GM23338 (cell line): ENCODE data around the gene TCF20. TPM values are rescaled to one million over a fixed set of nuclear protein-coding genes. Genes with fewer than 3 reads are reported as not detected.

ENCODE experiments used
- ATAC-seq: fragments of 200-7000 bp; cut with Tn5 transposase; 3 replicates; pipeline ENCODE4 v1.9.1; 2020
- DNase-seq: peaks from one replicate; pipeline ENCODE4 v3.0.0-alpha.2; 2015; ENCODE audit warnings: low spot score
- H2AFZ ChIP-seq: fragments of 200-600 bp; sonication (generic); 2 replicates; pipeline ENCODE4 v1.8.0; 2016; ENCODE audit warnings: antibody characterized with exemption, mild to moderate bottlenecking, moderate library complexity
- H3F3A ChIP-seq: fragments of 200-600 bp; sonication (generic); replicated peaks from 2 replicates; pipeline ENCODE4 v1.8.0; 2017; ENCODE audit warnings: antibody characterized with exemption, mixed run types, low read depth
- H3K27ac ChIP-seq: fragments of 200-600 bp; sonication (generic); 2 replicates; pipeline ENCODE4 v1.6.1; 2016; ENCODE audit warnings: low read depth
- H3K27me3 ChIP-seq: fragments of 200-600 bp; sonication (generic); 2 replicates; pipeline ENCODE4 v1.8.0; 2016; ENCODE audit warnings: mild to moderate bottlenecking, mixed run types, moderate library complexity; ENCODE audit not compliant: insufficient read depth
- H3K36me3 ChIP-seq: fragments of 200-600 bp; sonication (generic); 2 replicates; pipeline ENCODE4 v1.8.0; 2016; ENCODE audit warnings: mild to moderate bottlenecking; ENCODE audit not compliant: insufficient read depth
- H3K4me1 ChIP-seq: fragments of 200-600 bp; sonication (generic); 2 replicates; pipeline ENCODE4 v1.8.0; 2016; ENCODE audit warnings: mild to moderate bottlenecking, moderate library complexity; ENCODE audit not compliant: insufficient read depth
- H3K4me2 ChIP-seq: fragments of 200-600 bp; sonication (generic); 2 replicates; pipeline ENCODE4 v1.7.1; 2017; ENCODE audit warnings: mixed run types
- H3K4me3 ChIP-seq: fragments of 200-600 bp; sonication (generic); 2 replicates; pipeline ENCODE4 v1.6.1; 2016; ENCODE audit warnings: mixed run types
- H3K79me2 ChIP-seq: fragments of 200-600 bp; sonication (generic); replicated peaks from 2 replicates; pipeline ENCODE4 v1.8.0; 2017; ENCODE audit warnings: mild to moderate bottlenecking; ENCODE audit not compliant: insufficient read depth
- H3K9me2 ChIP-seq: fragments of 200-600 bp; sonication (generic); 2 replicates; pipeline ENCODE4 v1.8.0; 2017; ENCODE audit not compliant: insufficient read depth
- H4K20me1 ChIP-seq: fragments of 200-600 bp; sonication (generic); replicated peaks from 2 replicates; pipeline ENCODE4 v1.8.0; 2017; ENCODE audit warnings: mild to moderate bottlenecking; ENCODE audit not compliant: insufficient read depth
- H3K27ac Mint-ChIP-seq: 2 replicates; pipeline ENCODE4 v1.8.0; 2020; ENCODE audit warnings: inconsistent platforms, mild to moderate bottlenecking, moderate library complexity, mixed read lengths
- H3K27me3 Mint-ChIP-seq: 3 replicates; pipeline ENCODE4 v1.8.0; 2022; ENCODE audit warnings: low read depth, mild to moderate bottlenecking, moderate library complexity, mixed read lengths, inconsistent platforms; ENCODE audit not compliant: insufficient read depth, poor library complexity
- H3K36me3 Mint-ChIP-seq: 3 replicates; pipeline ENCODE4 v1.8.0; 2021; ENCODE audit warnings: low read depth, mild to moderate bottlenecking, inconsistent platforms, moderate library complexity, mixed read lengths
- H3K4me1 Mint-ChIP-seq: 3 replicates; pipeline ENCODE4 v1.8.0; 2020; ENCODE audit warnings: mild to moderate bottlenecking, inconsistent platforms, mixed read lengths
- H3K4me3 Mint-ChIP-seq: 3 replicates; pipeline ENCODE4 v1.8.0; 2021; ENCODE audit warnings: moderate library complexity, mild to moderate bottlenecking, inconsistent platforms, mixed read lengths
- H3K9me3 Mint-ChIP-seq: 3 replicates; pipeline ENCODE4 v1.8.0; 2020; ENCODE audit warnings: moderate library complexity, mild to moderate bottlenecking, inconsistent platforms, mixed read lengths
- CREB1 ChIP-seq: fragments of 250-450 bp; sonication (Bioruptor Pico); IDR thresholded peaks from 2 replicates; pipeline ENCODE4 v1.5.0; 2020; ENCODE audit warnings: low read depth, mild to moderate bottlenecking, moderate library complexity
- EZH2phosphoT487 ChIP-seq: fragments of 200-600 bp; sonication (generic); IDR thresholded peaks from one replicate; pipeline ENCODE4 v1.8.1; 2018; ENCODE audit warnings: antibody characterized with exemption; ENCODE audit not compliant: unreplicated experiment
- JUNB ChIP-seq: IDR thresholded peaks from one replicate; pipeline ENCODE4 v1.6.1; 2016; ENCODE audit warnings: antibody characterized with exemption; ENCODE audit not compliant: unreplicated experiment
- NANOG ChIP-seq: IDR thresholded peaks from 2 replicates; pipeline ENCODE4 v1.6.1; 2016; ENCODE audit warnings: antibody characterized with exemption, borderline replicate concordance
- POLR2AphosphoS5 ChIP-seq: IDR thresholded peaks from 2 replicates; pipeline ENCODE4 v1.6.1; 2016; ENCODE audit warnings: antibody characterized with exemption, low read depth
- STAT1 ChIP-seq: IDR thresholded peaks from one replicate; pipeline ENCODE4 v1.6.1; 2016; ENCODE audit warnings: antibody characterized with exemption; ENCODE audit not compliant: unreplicated experiment
- ZNF114 ChIP-seq: fragments of 250-450 bp; sonication (Bioruptor Pico); IDR thresholded peaks from 2 replicates; pipeline ENCODE4 v1.5.0; 2020; ENCODE audit warnings: mild to moderate bottlenecking, moderate library complexity
- polyA plus RNA-seq: library from polyadenylated mRNA; unstranded; fragments of >200 nt; fragmentation: Nextera tagmentation; extraction: Ambion mirVana; gene quantifications from 2 replicates; pipeline ENCODE4 v1.2.1, GENCODE V29; 2016
- total RNA-seq: library from RNA; depleted of rRNA; stranded (reverse); fragments of >200 nt; shearing (Covaris generic); gene quantifications from 2 replicates; pipeline ENCODE4 v1.2.3, GENCODE V29; 2014
- TF ChIP-seq, protein P1 (sequence below): IDR thresholded peaks from 2 replicates; pipeline ENCODE4 v1.6.1; 2016; ENCODE audit warnings: antibody characterized with exemption
- TF ChIP-seq, protein P2 (sequence below): fragments of 250-450 bp; sonication (Bioruptor Pico); IDR thresholded peaks from 2 replicates; pipeline ENCODE4 v1.5.0; 2020; ENCODE audit warnings: mild to moderate bottlenecking, moderate library complexity

TCF20 gene
- total and polyA plus RNA-seq, 2 experiments from 2014 or later = 6.4 to 68.7 TPM

DNA sequence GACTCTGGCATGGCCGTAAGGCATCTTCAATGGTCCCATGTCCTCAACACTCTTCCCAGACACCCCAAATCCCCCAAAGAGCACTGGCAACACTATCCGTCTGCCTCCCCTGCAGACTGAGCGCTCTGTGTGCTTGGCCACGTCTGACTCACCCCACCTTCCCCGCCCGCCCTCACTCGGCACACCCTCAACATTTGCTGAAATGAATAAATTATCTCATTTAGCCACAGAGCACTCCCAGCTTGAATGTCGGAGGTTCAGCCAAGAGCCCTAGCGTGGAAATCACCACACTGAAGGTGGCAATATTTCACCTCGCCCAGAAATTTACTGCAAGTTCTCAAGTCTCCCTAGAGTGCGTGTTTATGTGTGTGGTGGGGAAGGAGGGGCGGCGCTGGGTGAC is 46.6 kb upstream of the TCF20 start:
- no peak overlapping the region for H3K4me3 Mint-ChIP-seq
- TF ChIP-seq JUNB (no peak), NANOG (no peak), POLR2AphosphoS5 (no peak), EZH2phosphoT487 (no peak), CREB1 (no peak), ZNF114 (CRISPR knock-in tag) (no peak), STAT1 (no peak)
- TF ChIP-seq, protein P1, sequence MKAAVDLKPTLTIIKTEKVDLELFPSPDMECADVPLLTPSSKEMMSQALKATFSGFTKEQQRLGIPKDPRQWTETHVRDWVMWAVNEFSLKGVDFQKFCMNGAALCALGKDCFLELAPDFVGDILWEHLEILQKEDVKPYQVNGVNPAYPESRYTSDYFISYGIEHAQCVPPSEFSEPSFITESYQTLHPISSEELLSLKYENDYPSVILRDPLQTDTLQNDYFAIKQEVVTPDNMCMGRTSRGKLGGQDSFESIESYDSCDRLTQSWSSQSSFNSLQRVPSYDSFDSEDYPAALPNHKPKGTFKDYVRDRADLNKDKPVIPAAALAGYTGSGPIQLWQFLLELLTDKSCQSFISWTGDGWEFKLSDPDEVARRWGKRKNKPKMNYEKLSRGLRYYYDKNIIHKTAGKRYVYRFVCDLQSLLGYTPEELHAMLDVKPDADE = no peak
- TF ChIP-seq, protein P2, sequence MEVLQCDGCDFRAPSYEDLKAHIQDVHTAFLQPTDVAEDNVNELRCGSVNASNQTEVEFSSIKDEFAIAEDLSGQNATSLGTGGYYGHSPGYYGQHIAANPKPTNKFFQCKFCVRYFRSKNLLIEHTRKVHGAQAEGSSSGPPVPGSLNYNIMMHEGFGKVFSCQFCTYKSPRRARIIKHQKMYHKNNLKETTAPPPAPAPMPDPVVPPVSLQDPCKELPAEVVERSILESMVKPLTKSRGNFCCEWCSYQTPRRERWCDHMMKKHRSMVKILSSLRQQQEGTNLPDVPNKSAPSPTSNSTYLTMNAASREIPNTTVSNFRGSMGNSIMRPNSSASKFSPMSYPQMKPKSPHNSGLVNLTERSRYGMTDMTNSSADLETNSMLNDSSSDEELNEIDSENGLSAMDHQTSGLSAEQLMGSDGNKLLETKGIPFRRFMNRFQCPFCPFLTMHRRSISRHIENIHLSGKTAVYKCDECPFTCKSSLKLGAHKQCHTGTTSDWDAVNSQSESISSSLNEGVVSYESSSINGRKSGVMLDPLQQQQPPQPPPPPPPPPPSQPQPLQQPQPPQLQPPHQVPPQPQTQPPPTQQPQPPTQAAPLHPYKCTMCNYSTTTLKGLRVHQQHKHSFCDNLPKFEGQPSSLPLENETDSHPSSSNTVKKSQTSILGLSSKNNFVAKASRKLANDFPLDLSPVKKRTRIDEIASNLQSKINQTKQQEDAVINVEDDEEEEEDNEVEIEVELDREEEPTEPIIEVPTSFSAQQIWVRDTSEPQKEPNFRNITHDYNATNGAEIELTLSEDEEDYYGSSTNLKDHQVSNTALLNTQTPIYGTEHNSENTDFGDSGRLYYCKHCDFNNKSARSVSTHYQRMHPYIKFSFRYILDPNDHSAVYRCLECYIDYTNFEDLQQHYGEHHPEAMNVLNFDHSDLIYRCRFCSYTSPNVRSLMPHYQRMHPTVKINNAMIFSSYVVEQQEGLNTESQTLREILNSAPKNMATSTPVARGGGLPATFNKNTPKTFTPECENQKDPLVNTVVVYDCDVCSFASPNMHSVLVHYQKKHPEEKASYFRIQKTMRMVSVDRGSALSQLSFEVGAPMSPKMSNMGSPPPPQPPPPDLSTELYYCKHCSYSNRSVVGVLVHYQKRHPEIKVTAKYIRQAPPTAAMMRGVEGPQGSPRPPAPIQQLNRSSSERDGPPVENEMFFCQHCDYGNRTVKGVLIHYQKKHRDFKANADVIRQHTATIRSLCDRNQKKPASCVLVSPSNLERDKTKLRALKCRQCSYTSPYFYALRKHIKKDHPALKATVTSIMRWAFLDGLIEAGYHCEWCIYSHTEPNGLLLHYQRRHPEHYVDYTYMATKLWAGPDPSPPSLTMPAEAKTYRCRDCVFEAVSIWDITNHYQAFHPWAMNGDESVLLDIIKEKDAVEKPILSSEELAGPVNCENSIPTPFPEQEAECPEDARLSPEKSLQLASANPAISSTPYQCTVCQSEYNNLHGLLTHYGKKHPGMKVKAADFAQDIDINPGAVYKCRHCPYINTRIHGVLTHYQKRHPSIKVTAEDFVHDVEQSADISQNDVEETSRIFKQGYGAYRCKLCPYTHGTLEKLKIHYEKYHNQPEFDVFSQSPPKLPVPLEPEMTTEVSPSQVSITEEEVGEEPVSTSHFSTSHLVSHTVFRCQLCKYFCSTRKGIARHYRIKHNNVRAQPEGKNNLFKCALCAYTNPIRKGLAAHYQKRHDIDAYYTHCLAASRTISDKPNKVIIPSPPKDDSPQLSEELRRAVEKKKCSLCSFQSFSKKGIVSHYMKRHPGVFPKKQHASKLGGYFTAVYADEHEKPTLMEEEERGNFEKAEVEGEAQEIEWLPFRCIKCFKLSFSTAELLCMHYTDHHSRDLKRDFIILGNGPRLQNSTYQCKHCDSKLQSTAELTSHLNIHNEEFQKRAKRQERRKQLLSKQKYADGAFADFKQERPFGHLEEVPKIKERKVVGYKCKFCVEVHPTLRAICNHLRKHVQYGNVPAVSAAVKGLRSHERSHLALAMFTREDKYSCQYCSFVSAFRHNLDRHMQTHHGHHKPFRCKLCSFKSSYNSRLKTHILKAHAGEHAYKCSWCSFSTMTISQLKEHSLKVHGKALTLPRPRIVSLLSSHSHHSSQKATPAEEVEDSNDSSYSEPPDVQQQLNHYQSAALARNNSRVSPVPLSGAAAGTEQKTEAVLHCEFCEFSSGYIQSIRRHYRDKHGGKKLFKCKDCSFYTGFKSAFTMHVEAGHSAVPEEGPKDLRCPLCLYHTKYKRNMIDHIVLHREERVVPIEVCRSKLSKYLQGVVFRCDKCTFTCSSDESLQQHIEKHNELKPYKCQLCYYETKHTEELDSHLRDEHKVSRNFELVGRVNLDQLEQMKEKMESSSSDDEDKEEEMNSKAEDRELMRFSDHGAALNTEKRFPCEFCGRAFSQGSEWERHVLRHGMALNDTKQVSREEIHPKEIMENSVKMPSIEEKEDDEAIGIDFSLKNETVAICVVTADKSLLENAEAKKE (CRISPR knock-in tag) = no peak
- no peaks in the 10 kb centered on the region for H3K27me3 ChIP-seq
- H3K4me1 Mint-ChIP-seq = peaks cover 59% of the 10 kb centered on the region
- H3K36me3 ChIP-seq = no peaks in the 10 kb centered on the region
- H3K79me2 ChIP-seq = no peaks in the 10 kb centered on the region
- no peak overlapping the region for H3K4me2 ChIP-seq
- no peak overlapping the region for H3K27ac ChIP-seq
- peaks cover 3% of the 10 kb centered on the region; the same call in 1 of the 2 replicates for H4K20me1 ChIP-seq
- H2AFZ ChIP-seq = no peak overlapping the region
- no peaks in the 10 kb centered on the region for H3K9me3 Mint-ChIP-seq
- no peak overlapping the region; the same call in 1 of the 2 replicates for H3K27ac Mint-ChIP-seq
- H3K9me2 ChIP-seq = no peaks in the 10 kb centered on the region
- H3K27me3 Mint-ChIP-seq = peaks cover 15% of the 10 kb centered on the region
- H3K4me3 ChIP-seq = no peak overlapping the region
- H3K4me1 ChIP-seq = no peaks in the 10 kb centered on the region
- no peak for DNase-seq
- no peaks in the 10 kb centered on the region; the same call in 2 of the 3 replicates for H3K36me3 Mint-ChIP-seq
- no peak for ATAC-seq
- no peaks in the 10 kb centered on the region for H3F3A ChIP-seq
